Keratinocyte (primary cell): ENCODE results near the gene NRP2.

Experiments used
- CTCF ChIP-seq, 3 experiments: IDR thresholded peaks in 1 of 3; conservative IDR thresholded peaks in 1 of 3; optimal IDR thresholded peaks in 1 of 3; 2 replicates in 2 of 3; 3 replicates in 1 of 3; pipeline versions ENCODE3 to v1.5.1; 2011; ENCODE audit warnings: low read length in 3 of 3, mild to moderate bottlenecking in 3 of 3, moderate library complexity in 2 of 3, control low read depth in 1 of 3, inconsistent platforms in 1 of 3; ENCODE audit not compliant: insufficient read depth in 2 of 3; ENCODE audit errors: extremely low read depth in 1 of 3
- EZH2 ChIP-seq: IDR thresholded peaks from one replicate; pipeline ENCODE4 v1.6.1; 2012; ENCODE audit warnings: inconsistent platforms, mild to moderate bottlenecking, low read length, moderate library complexity

- TF ChIP-seq CTCF (optimal IDR thresholded peaks at IDR 0.05 in 1 of 3, IDR thresholded peaks at IDR 0.05 in 1 of 3, conservative IDR thresholded peaks at IDR 0.05 in 1 of 3; ENCODE audit: extremely low read depth in 1 of 3, insufficient read depth in 2 of 3, low read length in 3 of 3): no peak
- no peak for TF ChIP-seq EZH2
These were observed 77.4 kb downstream of the NRP2 start for GRCh38 chr2:205759732-205760131.
